GM12878 (cell line): Measurements from ENCODE around the gene PPP1R17. TPM values are rescaled to one million over a fixed set of nuclear protein-coding genes. Genes with fewer than 3 reads are reported as not detected.

Experiments
- ATAC-seq: fragments of 200-7000 bp; cut with Tn5 transposase; 3 replicates; pipeline ENCODE4 v1.9.1; 2020; ENCODE audit warnings: mild to moderate bottlenecking, moderate library complexity
- BruUV-seq: library from RNA; stranded (reverse); fragments of 400-500 nt; replicated peaks from 2 replicates; lab custom pipeline; 2021; lab: Mats Ljungman, UMichigan
- CTCF ChIA-PET: fragments of 300-600 bp; sonication (Branson Sonifier 250); formaldehyde crosslinking; extraction: SDS; loops from one replicate; lab custom pipeline; 2021; ENCODE audit warnings: inconsistent platforms; lab: Yijun Ruan, JAX
- POLR2A ChIA-PET: fragments of 350-600 bp; formaldehyde crosslinking; extraction: SDS; loops from one replicate; lab custom pipeline; 2021; ENCODE audit warnings: inconsistent platforms; lab: Charles Lee
- RAD21 ChIA-PET: fragments of 300-600 bp; sonication (Branson Sonifier 250); formaldehyde crosslinking; loops from one replicate; lab custom pipeline; 2023; ENCODE audit warnings: antibody characterized with exemption; ENCODE audit not compliant: unreplicated experiment; lab: Charles Lee
- SMC1A ChIA-PET: fragments of 300-600 bp; sonication (Branson Sonifier 250); formaldehyde crosslinking; loops from one replicate; lab custom pipeline; 2023; ENCODE audit not compliant: unreplicated experiment, uncharacterized antibody; lab: Charles Lee
- DNase-seq: peaks from one replicate; pipeline ENCODE4 v3.0.0-alpha.2; 2011; ENCODE audit warnings: low read depth, low spot score
- FAIRE-seq: peaks from 3 replicates; lab custom pipeline; 2011; peaks lifted over from hg19 to GRCh38; lab: Jason Lieb, UNC
- H2AFZ ChIP-seq: 2 replicates; pipeline ENCODE4 v1.6.0; 2011; ENCODE audit warnings: low read depth, low read length, control low read depth; ENCODE audit not compliant: control insufficient read depth
- H3K27ac ChIP-seq: 2 replicates; pipeline ENCODE4 v1.5.1; 2011; ENCODE audit warnings: control low read depth; ENCODE audit not compliant: control insufficient read depth, insufficient read depth
- H3K27me3 ChIP-seq, 2 experiments: replicated peaks in 1 of 2; 2 replicates each; pipeline versions ENCODE4 v1.6.0 to v1.6.1; 2011; ENCODE audit warnings: low read length in 1 of 2; ENCODE audit not compliant: control insufficient read depth in 2 of 2, insufficient read depth in 2 of 2
- H3K36me3 ChIP-seq, 2 experiments: 2 replicates each; pipeline ENCODE4 v1.5.1; 2011; ENCODE audit warnings: low read length in 1 of 2; ENCODE audit not compliant: control insufficient read depth in 2 of 2, insufficient read depth in 2 of 2
- H3K4me1 ChIP-seq: 2 replicates; pipeline ENCODE4 v1.6.1; 2011; ENCODE audit warnings: mild to moderate bottlenecking, low read length, moderate library complexity, mixed read lengths; ENCODE audit not compliant: control insufficient read depth, insufficient read depth
- H3K4me2 ChIP-seq: 2 replicates; pipeline ENCODE4 v1.6.0; 2011; ENCODE audit warnings: control low read depth; ENCODE audit not compliant: control insufficient read depth, insufficient read depth
- H3K4me3 ChIP-seq: fragments of 200-600 bp; sonication (generic); 2 replicates; pipeline ENCODE4 v1.5.1; 2016
- H3K79me2 ChIP-seq: 2 replicates; pipeline ENCODE4 v1.6.0; 2011; ENCODE audit warnings: low read length; ENCODE audit not compliant: control insufficient read depth, insufficient read depth
- H3K9ac ChIP-seq: 2 replicates; pipeline ENCODE4 v1.8.0; 2011; ENCODE audit warnings: low read length, control low read depth, mixed read lengths; ENCODE audit not compliant: control insufficient read depth, insufficient read depth
- H3K9me3 ChIP-seq: replicated peaks from 3 replicates; pipeline ENCODE4 v1.5.1; 2011; ENCODE audit warnings: mild to moderate bottlenecking, low read length; ENCODE audit not compliant: control insufficient read depth, insufficient read depth
- H4K20me1 ChIP-seq: 2 replicates; pipeline ENCODE4 v1.6.0; 2011; ENCODE audit not compliant: control insufficient read depth, insufficient read depth
- CTCF ChIP-seq, 3 experiments: IDR thresholded peaks in 2 of 3; conservative IDR thresholded peaks in 1 of 3; 2 replicates each; pipeline ENCODE4 v1.5.1; 2011; ENCODE audit warnings: low read depth in 3 of 3, low read length in 3 of 3, mild to moderate bottlenecking in 3 of 3, control low read depth in 2 of 3, moderate library complexity in 2 of 3, inconsistent platforms in 1 of 3, mixed read lengths in 1 of 3; ENCODE audit not compliant: control insufficient read depth in 2 of 3, insufficient read depth in 1 of 3; ENCODE audit errors: extremely low read depth in 1 of 3
- E2F4 ChIP-seq: IDR thresholded peaks from 2 replicates; pipeline ENCODE4 v1.6.1; 2012; ENCODE audit warnings: low read depth, low read length, improper control_type of control experiment
- EP300 ChIP-seq, 2 experiments: fragments of 150-350 bp in 1 of 2; IDR thresholded peaks; 2 replicates each; pipeline ENCODE4 v1.6.1; 2011 to 2012; ENCODE audit warnings: low read depth in 2 of 2, low read length in 2 of 2, borderline replicate concordance in 1 of 2, improper control_type of control experiment in 1 of 2, inconsistent platforms in 1 of 2; ENCODE audit not compliant: control insufficient read depth in 1 of 2
- FOXK2 ChIP-seq: fragments of 450-650 bp; IDR thresholded peaks from 2 replicates; pipeline ENCODE4 v1.6.1; 2017; ENCODE audit warnings: mild to moderate bottlenecking, moderate library complexity
- PAX8 ChIP-seq: fragments of 450-650 bp; IDR thresholded peaks from 2 replicates; pipeline ENCODE4 v1.6.1; 2017; ENCODE audit warnings: mild to moderate bottlenecking, moderate library complexity
- PML ChIP-seq: IDR thresholded peaks from 2 replicates; pipeline ENCODE4 v1.6.1; 2012; ENCODE audit warnings: low read length, inconsistent platforms
- RAD21 ChIP-seq: IDR thresholded peaks from 2 replicates; pipeline ENCODE4 v1.6.1; 2011; ENCODE audit warnings: mild to moderate bottlenecking, low read depth, low read length, moderate library complexity; ENCODE audit not compliant: insufficient read depth
- SMC3 ChIP-seq: IDR thresholded peaks from 2 replicates; pipeline ENCODE4 v1.6.1; 2011; ENCODE audit warnings: low read length, improper control_type of control experiment, borderline replicate concordance
- USF1 ChIP-seq: IDR thresholded peaks from 2 replicates; pipeline ENCODE4 v1.6.1; 2011; ENCODE audit warnings: borderline replicate concordance, low read depth, mild to moderate bottlenecking, moderate library complexity, mixed read lengths, low read length; ENCODE audit not compliant: insufficient read depth; ENCODE audit errors: extremely low read length
- ZBTB11 ChIP-seq: fragments of 450-650 bp; formaldehyde crosslinking; IDR thresholded peaks from 2 replicates; pipeline ENCODE4 v1.5.0; 2022; ENCODE audit warnings: mild to moderate bottlenecking, missing genetic modification characterization
- WGBS: methylation state at CpG from one replicate; pipeline ENCODE4 v1.1.6; 2016; ENCODE audit warnings: low lambda C conversion rate; ENCODE audit not compliant: insufficient replicate concordance, insufficient coverage; ENCODE audit errors: missing lambda C conversion rate; 5-methylcytosine and 5-hydroxymethylcytosine counted together
- in situ Hi-C: fragments of 300-500 bp; cut with MboI; formaldehyde crosslinking; loops from 9 replicates; pipeline ENCODE4 v1.14.3; 2018; ENCODE audit warnings: mixed read lengths
- intact Hi-C: fragments of 100-400 bp; cut with micrococcal nuclease; formaldehyde crosslinking; loops from one replicate; pipeline ENCODE4 v1.14.2; 2022; ENCODE audit not compliant: unreplicated experiment
- polyA plus RNA-seq, 11 experiments: library from polyadenylated mRNA; depleted of rRNA in 4 of 11; unstranded in 6 of 11; stranded (reverse) in 5 of 11; fragments of >200 nt; fragmentation: Nextera tagmentation in 4 of 11; fragmentation: Illumina TruSeq in 1 of 11; extraction: Ambion mirVana in 4 of 11; extraction: Trizol in 1 of 11; gene quantifications; 1 replicate in 1 of 11; 2 replicates in 10 of 11; pipeline versions ENCODE4 v1.2.1 to v1.2.3, GENCODE V29; 2011 to 2016; ENCODE audit warnings: inconsistent platforms in 2 of 11, missing spikeins in 2 of 11, low read depth in 1 of 11
- total RNA-seq, 4 experiments: library from RNA; depleted of rRNA in 3 of 4; stranded (reverse); fragments of >200 nt in 3 of 4; fragmentation: Illumina TruSeq in 1 of 4; extraction: Trizol in 1 of 4; gene quantifications; 2 replicates each; pipeline versions ENCODE4 v1.2.1 to v1.2.3, GENCODE V29; 2013 to 2021

PPP1R17 gene
- total and polyA plus RNA-seq, 10 of the 15 experiments (the other 5 are each of a cell fraction or from before 2014, with no cell fraction given): 0.05 to 0.28 (median 0.19) TPM; not detected in 7

- WGBS: 38% methylated on average over 11 of the region's 11 CpGs
- Histone ChIP-seq H3K4me3 (no peak overlapping the region), H3K27me3 (no peaks in the 10 kb centered on the region; a peak in 1 of 4 replicates), H3K27ac (no peak overlapping the region), H2AFZ (no peak overlapping the region), H3K36me3 (no peaks in the 10 kb centered on the region), H3K9ac (no peak overlapping the region), H3K4me1 (no peaks in the 10 kb centered on the region), H4K20me1 (no peaks in the 10 kb centered on the region), H3K79me2 (no peaks in the 10 kb centered on the region), H3K4me2 (no peak overlapping the region), H3K9me3 (no peaks in the 10 kb centered on the region)
- BruUV-seq: no TSS peak
- ATAC-seq (peak; percentile 79), FAIRE-seq (peak; percentile 72), DNase-seq (no peak)
- intact Hi-C loops: loop anchor here (1.0 to 2.0 kb wide), 5 partner anchors 88 to 602 kb away; no protein-coding TSS in a partner anchor
- ChIA-PET POLR2A (interaction anchor here (0.9 kb wide), 1 partner anchor 292 kb away, joined by 5 read pairs; no protein-coding TSS in a partner anchor), RAD21 (interaction anchor here (1.1 to 2.3 kb wide), 5 partner anchors 48 to 602 kb away, joined by 3 to 16 read pairs (median 5); no protein-coding TSS in a partner anchor), CTCF (interaction anchor here (0.7 to 2.4 kb wide), 10 partner anchors 14 to 363 kb away, joined by 3 to 32 read pairs (median 4); no protein-coding TSS in a partner anchor), SMC1A (interaction anchor here (0.8 to 2.5 kb wide), 8 partner anchors 8 to 602 kb away, joined by 3 to 18 read pairs (median 4); no protein-coding TSS in a partner anchor)
- in situ Hi-C loops: loop anchor here (5.0 to 10.0 kb wide), 3 partner anchors 294 to 751 kb away; no protein-coding TSS in a partner anchor
- TF ChIP-seq PML: no peak
- TF ChIP-seq ZBTB11: no peak
- peak; percentile 82 to 90 (median 86) for TF ChIP-seq CTCF (IDR thresholded peaks at IDR 0.05 in 2 of 3, conservative IDR thresholded peaks at IDR 0.05 in 1 of 3; ENCODE audit: control insufficient read depth in 2 of 3, extremely low read depth in 1 of 3, insufficient read depth in 1 of 3, low read depth in 3 of 3, low read length in 3 of 3)
- TF ChIP-seq E2F4: no peak
- TF ChIP-seq FOXK2: no peak
- peak; percentile 80 for TF ChIP-seq SMC3
- no peak for TF ChIP-seq PAX8
- TF ChIP-seq EP300 (IDR thresholded peaks at IDR 0.05; ENCODE audit: borderline replicate concordance in 1 of 2, control insufficient read depth in 1 of 2, low read depth in 2 of 2, low read length in 2 of 2): no peak
- TF ChIP-seq RAD21: peak; percentile 84
- TF ChIP-seq USF1: no peak
Measured at GRCh38 chr7:31735991-31736982, 49.3 kb downstream of the PPP1R17 start.
